Ovary (tissue), 3 donors: ENCODE results near the gene FANCM.
"Not testable (repeated sequence)": the region's sequence is repeated elsewhere in the genome, so short reads cannot be mapped to it uniquely, and the experiment has no call there.

Experiments used
- CTCF ChIP-seq, 3 donors: fragments of 450-650 bp in 2 of 3; fragments of 200-600 bp in 1 of 3; IDR thresholded peaks; one replicate each; pipeline versions ENCODE4 v1.5.1 to v1.8.0; 2016 to 2022; ENCODE audit warnings: antibody characterized with exemption in 3 of 3, mild to moderate bottlenecking in 1 of 3
- POLR2A ChIP-seq: fragments of 450-650 bp; IDR thresholded peaks from one replicate; pipeline ENCODE4 v1.6.1; 2017; ENCODE audit warnings: antibody characterized with exemption, mild to moderate bottlenecking, moderate library complexity
- donor health status: DM: no; HTN: no; CAD: no.

DNA sequence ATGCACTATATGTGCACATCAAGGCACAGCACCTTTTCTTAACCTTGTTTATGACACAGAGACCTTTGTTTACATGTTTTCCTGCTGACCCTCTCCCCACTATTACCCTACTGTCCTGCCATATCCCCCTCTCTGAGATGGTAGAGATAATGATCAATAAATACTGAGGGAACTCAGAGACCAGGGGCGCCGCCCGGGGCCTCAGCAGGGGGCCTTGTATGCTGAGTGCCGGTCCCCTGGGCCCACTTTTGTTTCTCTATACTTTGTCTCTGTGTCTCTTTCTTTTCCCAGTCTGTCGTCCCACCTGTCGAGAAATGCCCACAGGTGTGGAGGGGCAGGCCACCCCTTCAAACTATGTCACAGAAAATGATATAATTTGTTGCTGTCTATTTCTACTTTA is 78.6 kb downstream of the FANCM start:
- not testable (repeated sequence) for TF ChIP-seq CTCF (IDR thresholded peaks at IDR 0.05); POLR2A
